H1 (cell line): Measurements from ENCODE around the gene HOXB8. TPM values are rescaled to one million over a fixed set of nuclear protein-coding genes. Genes with fewer than 3 reads are reported as not detected.
A peak's percentile ranks its signal among the peaks of the same experiment; 100 is the strongest.

ENCODE experiments used
- CTCF ChIA-PET: fragments of 300-600 bp; sonication (Branson Sonifier 250); formaldehyde crosslinking; loops from one replicate; lab custom pipeline; 2021; ENCODE audit not compliant: partially characterized antibody; lab: Charles Lee
- POLR2A ChIA-PET: fragments of 300-600 bp; sonication (Branson Sonifier 250); formaldehyde crosslinking; loops from one replicate; lab custom pipeline; 2021; ENCODE audit warnings: inconsistent platforms; ENCODE audit not compliant: partially characterized antibody; lab: Charles Lee
- DNase-seq, 2 experiments: peaks; one replicate each; pipeline versions ENCODE4 v3.0.0 to v3.0.0-alpha.2; 2010 to 2022; ENCODE audit warnings: low spot score in 2 of 2, low read depth in 1 of 2, mixed read lengths in 1 of 2
- FAIRE-seq: peaks from 2 replicates; lab custom pipeline; 2011; peaks lifted over from hg19 to GRCh38; lab: Jason Lieb, UNC
- H2AFZ ChIP-seq: 2 replicates; pipeline ENCODE4 v1.8.1; 2012; ENCODE audit warnings: low read length, inconsistent platforms
- H2AK5ac ChIP-seq: 2 replicates; pipeline ENCODE4 v1.6.1; 2013; ENCODE audit warnings: low read depth, low read length
- H2BK120ac ChIP-seq: replicated peaks from 2 replicates; pipeline ENCODE3; 2013; ENCODE audit warnings: low read depth, low read length, inconsistent platforms
- H2BK12ac ChIP-seq: 2 replicates; pipeline ENCODE4 v1.6.1; 2013; ENCODE audit warnings: low read depth, low read length
- H2BK15ac ChIP-seq: 2 replicates; pipeline ENCODE4 v1.6.1; 2013; ENCODE audit warnings: low read length
- H2BK20ac ChIP-seq: 2 replicates; pipeline ENCODE4 v1.6.1; 2013; ENCODE audit warnings: low read length
- H2BK5ac ChIP-seq: 2 replicates; pipeline ENCODE4 v1.6.1; 2013; ENCODE audit warnings: low read depth, low read length
- H3K14ac ChIP-seq: 2 replicates; pipeline ENCODE4 v1.6.1; 2013; ENCODE audit warnings: inconsistent platforms; ENCODE audit not compliant: insufficient read length
- H3K18ac ChIP-seq: 2 replicates; pipeline ENCODE4 v1.6.1; 2013; ENCODE audit warnings: low read length; ENCODE audit errors: extremely low read depth
- H3K23ac ChIP-seq: 2 replicates; pipeline ENCODE4 v1.6.1; 2013; ENCODE audit warnings: inconsistent platforms; ENCODE audit not compliant: insufficient read length
- H3K23me2 ChIP-seq: 2 replicates; pipeline ENCODE4 v1.6.1; 2013; ENCODE audit warnings: low read depth, low read length
- H3K27ac ChIP-seq: 2 replicates; pipeline ENCODE4 v1.6.1; 2011; ENCODE audit warnings: low read depth, low read length, inconsistent platforms
- H3K27me3 ChIP-seq, 4 experiments: replicated peaks in 1 of 4; 1 replicate in 1 of 4; 2 replicates in 3 of 4; pipeline versions ENCODE4 v1.6.1 to v1.8.1; 2011 to 2013; ENCODE audit warnings: low read length in 3 of 4, mild to moderate bottlenecking in 3 of 4, inconsistent platforms in 2 of 4, mixed read lengths in 2 of 4, moderate library complexity in 1 of 4; ENCODE audit not compliant: control insufficient read depth in 3 of 4, insufficient read depth in 3 of 4; ENCODE audit errors: extremely low read depth in 1 of 4
- H3K36me3 ChIP-seq, 4 experiments: 2 replicates each; pipeline versions ENCODE4 v1.6.1 to v1.8.1; 2011 to 2013; ENCODE audit warnings: mild to moderate bottlenecking in 4 of 4, low read length in 3 of 4, moderate library complexity in 2 of 4, control low read depth in 1 of 4, inconsistent platforms in 1 of 4; ENCODE audit not compliant: insufficient read depth in 4 of 4, control insufficient read depth in 2 of 4
- H3K4ac ChIP-seq: replicated peaks from 2 replicates; pipeline ENCODE3; 2013; ENCODE audit warnings: low read length, low read depth, mixed read lengths, inconsistent platforms; ENCODE audit not compliant: insufficient read length
- H3K4me1 ChIP-seq, 4 experiments: replicated peaks in 1 of 4; 1 replicate in 1 of 4; 2 replicates in 3 of 4; pipeline versions ENCODE4 v1.6.1 to v1.8.1; 2011 to 2013; ENCODE audit warnings: low read length in 3 of 4, inconsistent platforms in 2 of 4, mixed read lengths in 1 of 4; ENCODE audit not compliant: insufficient read depth in 4 of 4, control insufficient read depth in 3 of 4
- H3K4me2 ChIP-seq, 2 experiments: 2 replicates each; pipeline versions ENCODE4 v1.6.1 to v1.8.1; 2011 to 2013; ENCODE audit warnings: low read depth in 2 of 2, low read length in 2 of 2, control low read depth in 1 of 2, inconsistent platforms in 1 of 2, mild to moderate bottlenecking in 1 of 2; ENCODE audit not compliant: insufficient read depth in 1 of 2
- H3K4me3 ChIP-seq, 4 experiments: fragments of 200-600, 300-600 bp in 1 of 4; sonication (generic), shearing (Covaris generic), sonication (Bioruptor Twin) in 1 of 4; 2 replicates each; pipeline versions ENCODE4 v1.5.1 to v1.8.1; 2011 to 2016; ENCODE audit warnings: low read length in 4 of 4, low read depth in 3 of 4, control low read depth in 2 of 4, inconsistent platforms in 2 of 4, mild to moderate bottlenecking in 2 of 4, mixed read lengths in 1 of 4, moderate library complexity in 1 of 4; ENCODE audit not compliant: insufficient read depth in 2 of 4; ENCODE audit errors: extremely low read depth in 1 of 4
- H3K56ac ChIP-seq: replicated peaks from 2 replicates; pipeline ENCODE3; 2013; ENCODE audit warnings: low read depth, mild to moderate bottlenecking, mixed read lengths, low read length, inconsistent platforms; ENCODE audit not compliant: insufficient read length
- H3K79me1 ChIP-seq: 2 replicates; pipeline ENCODE4 v1.6.1; 2013; ENCODE audit warnings: low read depth, low read length, control low read depth
- H3K79me2 ChIP-seq, 2 experiments: 2 replicates each; pipeline versions ENCODE4 v1.6.1 to v1.8.1; 2012 to 2013; ENCODE audit warnings: low read length in 2 of 2, mild to moderate bottlenecking in 2 of 2, inconsistent platforms in 1 of 2; ENCODE audit not compliant: insufficient read depth in 2 of 2, control insufficient read depth in 1 of 2
- H3K9ac ChIP-seq, 4 experiments: replicated peaks in 1 of 4; 1 replicate in 1 of 4; 2 replicates in 3 of 4; pipeline versions ENCODE4 v1.6.1 to v1.8.1; 2011 to 2013; ENCODE audit warnings: low read depth in 3 of 4, low read length in 3 of 4, control low read depth in 2 of 4, mild to moderate bottlenecking in 2 of 4, moderate library complexity in 2 of 4, inconsistent platforms in 1 of 4; ENCODE audit errors: extremely low read depth in 1 of 4
- H3K9me3 ChIP-seq, 2 experiments: 2 replicates each; pipeline versions ENCODE4 v1.6.1 to v1.8.1; 2012 to 2013; ENCODE audit warnings: mild to moderate bottlenecking in 2 of 2, moderate library complexity in 2 of 2, control low read depth in 1 of 2, inconsistent platforms in 1 of 2, low read depth in 1 of 2, low read length in 1 of 2, mixed read lengths in 1 of 2; ENCODE audit not compliant: insufficient read depth in 2 of 2
- H4K20me1 ChIP-seq, 2 experiments: replicated peaks in 1 of 2; 2 replicates each; pipeline versions ENCODE3 to v1.8.1; 2011 to 2013; ENCODE audit warnings: inconsistent platforms in 2 of 2, low read length in 2 of 2, mild to moderate bottlenecking in 1 of 2; ENCODE audit not compliant: insufficient read depth in 2 of 2, control insufficient read depth in 1 of 2
- H4K5ac ChIP-seq: 2 replicates; pipeline ENCODE4 v1.6.1; 2013; ENCODE audit warnings: low read length, low read depth, mixed read lengths, inconsistent platforms; ENCODE audit not compliant: insufficient read length
- H4K8ac ChIP-seq: 2 replicates; pipeline ENCODE4 v1.8.0; 2013; ENCODE audit warnings: mild to moderate bottlenecking, moderate library complexity, low read length, inconsistent platforms; ENCODE audit not compliant: insufficient read depth; ENCODE audit errors: extremely low read depth
- H4K91ac ChIP-seq: replicated peaks from 2 replicates; pipeline ENCODE3; 2013; ENCODE audit warnings: low read length, mixed read lengths, inconsistent platforms; ENCODE audit not compliant: insufficient read length
- NRF1 ChIP-seq: IDR thresholded peaks from 2 replicates; pipeline ENCODE4 v1.6.1; 2011; ENCODE audit warnings: mild to moderate bottlenecking, low read depth, low read length, improper control_type of control experiment
- RNF2 ChIP-seq: fragments of 200-900, 300-1000 bp; sonication (generic); IDR thresholded peaks from 2 replicates; pipeline ENCODE4 v1.7.1; 2016; ENCODE audit warnings: borderline replicate concordance, low read depth, mild to moderate bottlenecking, antibody characterized with exemption, low read length; ENCODE audit not compliant: poor library complexity, severe bottlenecking; ENCODE audit errors: missing control alignments
- SRF ChIP-seq: IDR thresholded peaks from 2 replicates; pipeline ENCODE4 v1.6.1; 2011; ENCODE audit warnings: mild to moderate bottlenecking, low read depth, low read length, moderate library complexity
- WGBS, 2 experiments: shearing (Covaris generic) in 1 of 2; methylation state at CpG; one replicate each; pipeline versions ENCODE4 v1.1.6 to v1.1.7; 2013 to 2015; ENCODE audit warnings: low lambda C conversion rate in 2 of 2, mixed read lengths in 2 of 2, inconsistent platforms in 1 of 2, low coverage in 1 of 2, missing lambda C conversion rate in 1 of 2; ENCODE audit not compliant: insufficient replicate concordance in 2 of 2, insufficient coverage in 1 of 2, insufficient read length in 1 of 2; ENCODE audit errors: extremely low coverage in 1 of 2, missing lambda C conversion rate in 1 of 2; 5-methylcytosine and 5-hydroxymethylcytosine counted together
- polyA plus RNA-seq, 7 experiments: library from polyadenylated mRNA; depleted of rRNA in 3 of 7; stranded (reverse) in 5 of 7; unstranded in 2 of 7; fragments of >200 nt in 5 of 7; fragments of 200-250 nt in 2 of 7; gene quantifications; 1 replicate in 5 of 7; 2 replicates in 1 of 7; 4 replicates in 1 of 7; pipeline versions ENCODE4 v1.2.1 to v1.2.3, GENCODE V29; 2011 to 2013; ENCODE audit warnings: missing spikeins in 2 of 7, mixed read lengths in 2 of 7
- total RNA-seq: library from RNA; stranded (reverse); fragmentation: NEBNext Ultra II Directional; extraction: Animal tissue kit (Norgen Biotek cat#: 25700); gene quantifications from 2 replicates; pipeline ENCODE4 v1.2.1, GENCODE V29; 2021

Gene HOXB8
- total and polyA plus RNA-seq, 2 of the 8 experiments (the other 6 are each of a cell fraction or from before 2014, with no cell fraction given), result not detected

GRCh38 chr17:48597528-48597777 lies 17.6 kb downstream of the HOXB8 start:
- no peak overlapping the region for H3K27ac ChIP-seq

More at GRCh38 chr17:48597528-48597777, 17.6 kb downstream of the HOXB8 start:
- Histone ChIP-seq H2BK20ac (no peak overlapping the region), H2AK5ac (no peak overlapping the region), H2BK120ac (no peak overlapping the region), H3K23me2 (no peaks in the 10 kb centered on the region; the same call in 1 of the 2 replicates), H3K79me2 (no peaks in the 10 kb centered on the region), H2BK5ac (no peak overlapping the region), H2BK12ac (peak overlapping the region; percentile 39; the same call in 1 of the 2 replicates), H3K27me3 (peaks cover 96 to 100% (median 99%) of the 10 kb centered on the region in 4 experiments), H3K4me2 (peak overlapping the region; percentile 21 to 56; a peak in 3 of 4 replicates), H3K18ac (no peak overlapping the region; the same call in none of the 2 replicates), H3K56ac (no peak overlapping the region), H3K14ac (no peak overlapping the region), H3K9me3 (no peaks in the 10 kb centered on the region), H3K4me3 (peak overlapping the region in 1 of 4 experiments; percentile 29; a peak in 1 of 8 replicates), H3K9ac (no peak overlapping the region), H2BK15ac (0 out of 2 replicates have a peak overlapping the region, but pooled peaks have one; percentile 81), H4K20me1 (peaks cover 40 to 57% of the 10 kb centered on the region in 2 experiments), H3K23ac (no peak overlapping the region), H3K4me1 (peaks cover 0 to 12% (median 6%) of the 10 kb centered on the region in 4 experiments; a peak in 5 of 7 replicates), H3K79me1 (no peaks in the 10 kb centered on the region), H3K36me3 (no peaks in the 10 kb centered on the region; a peak in 1 of 8 replicates), H4K91ac (no peak overlapping the region), H3K4ac (no peak overlapping the region), H4K8ac (no peak overlapping the region; the same call in 1 of the 2 replicates), H4K5ac (no peak overlapping the region), H2AFZ (no peak overlapping the region)
- DNase-seq (no peak), FAIRE-seq (no peak)
- ChIA-PET POLR2A (interaction anchor here (1.0 kb wide), 1 partner anchor 18 kb away, joined by 3 read pairs; no protein-coding TSS in a partner anchor), CTCF (interaction anchor here (0.6 to 2.1 kb wide), 4 partner anchors 21 to 299 kb away, joined by 3 to 8 read pairs (median 4); no protein-coding TSS in a partner anchor)
- 8% methylated on average over 5 of the region's 16 CpGs; no CpG with 5 or more reads in 1 of the 2 experiments for WGBS, 2 experiments
- TF ChIP-seq SRF, result no peak
- no peak for TF ChIP-seq NRF1
- peak; percentile 89 for TF ChIP-seq RNF2
